ENCODE measurements around the gene ANGPTL2. TPM values are rescaled to one million over a fixed set of nuclear protein-coding genes. Genes with fewer than 3 reads are reported as not detected.

ANGPTL2 gene
- total and polyA plus RNA-seq, 4 donors: 0.93 to 3.2 (median 1.9) TPM

- TF ChIP-seq, protein P1, sequence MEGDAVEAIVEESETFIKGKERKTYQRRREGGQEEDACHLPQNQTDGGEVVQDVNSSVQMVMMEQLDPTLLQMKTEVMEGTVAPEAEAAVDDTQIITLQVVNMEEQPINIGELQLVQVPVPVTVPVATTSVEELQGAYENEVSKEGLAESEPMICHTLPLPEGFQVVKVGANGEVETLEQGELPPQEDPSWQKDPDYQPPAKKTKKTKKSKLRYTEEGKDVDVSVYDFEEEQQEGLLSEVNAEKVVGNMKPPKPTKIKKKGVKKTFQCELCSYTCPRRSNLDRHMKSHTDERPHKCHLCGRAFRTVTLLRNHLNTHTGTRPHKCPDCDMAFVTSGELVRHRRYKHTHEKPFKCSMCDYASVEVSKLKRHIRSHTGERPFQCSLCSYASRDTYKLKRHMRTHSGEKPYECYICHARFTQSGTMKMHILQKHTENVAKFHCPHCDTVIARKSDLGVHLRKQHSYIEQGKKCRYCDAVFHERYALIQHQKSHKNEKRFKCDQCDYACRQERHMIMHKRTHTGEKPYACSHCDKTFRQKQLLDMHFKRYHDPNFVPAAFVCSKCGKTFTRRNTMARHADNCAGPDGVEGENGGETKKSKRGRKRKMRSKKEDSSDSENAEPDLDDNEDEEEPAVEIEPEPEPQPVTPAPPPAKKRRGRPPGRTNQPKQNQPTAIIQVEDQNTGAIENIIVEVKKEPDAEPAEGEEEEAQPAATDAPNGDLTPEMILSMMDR (IDR thresholded peaks at IDR 0.05; ENCODE audit: low read depth, low read length, missing input control): no peak
- TF ChIP-seq RXRA (IDR thresholded peaks at IDR 0.05) (no peak), HNF4G (IDR thresholded peaks at IDR 0.05) (no peak), GABPA (IDR thresholded peaks at IDR 0.05 in 1 of 2, conservative IDR thresholded peaks at IDR 0.05 in 1 of 2) (no peak), RAD21 (IDR thresholded peaks at IDR 0.05) (no peak), SP1 (IDR thresholded peaks at IDR 0.05) (no peak), EGR1 (IDR thresholded peaks at IDR 0.05; ENCODE audit: low read depth in 2 of 2) (no peak), JUND (IDR thresholded peaks at IDR 0.05) (no peak), YY1 (IDR thresholded peaks at IDR 0.05) (no peak), HNF4A (conservative IDR thresholded peaks at IDR 0.05) (no peak), FOXA1 (IDR thresholded peaks at IDR 0.05) (no peak), TAF1 (conservative IDR thresholded peaks at IDR 0.05) (no peak)
- TF ChIP-seq, protein P2, sequence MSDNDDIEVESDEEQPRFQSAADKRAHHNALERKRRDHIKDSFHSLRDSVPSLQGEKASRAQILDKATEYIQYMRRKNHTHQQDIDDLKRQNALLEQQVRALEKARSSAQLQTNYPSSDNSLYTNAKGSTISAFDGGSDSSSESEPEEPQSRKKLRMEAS (IDR thresholded peaks at IDR 0.05): no peak
These were observed 45.3 kb upstream of the ANGPTL2 start (continued) for GRCh38 chr9:127167560-127168326.

DNA sequence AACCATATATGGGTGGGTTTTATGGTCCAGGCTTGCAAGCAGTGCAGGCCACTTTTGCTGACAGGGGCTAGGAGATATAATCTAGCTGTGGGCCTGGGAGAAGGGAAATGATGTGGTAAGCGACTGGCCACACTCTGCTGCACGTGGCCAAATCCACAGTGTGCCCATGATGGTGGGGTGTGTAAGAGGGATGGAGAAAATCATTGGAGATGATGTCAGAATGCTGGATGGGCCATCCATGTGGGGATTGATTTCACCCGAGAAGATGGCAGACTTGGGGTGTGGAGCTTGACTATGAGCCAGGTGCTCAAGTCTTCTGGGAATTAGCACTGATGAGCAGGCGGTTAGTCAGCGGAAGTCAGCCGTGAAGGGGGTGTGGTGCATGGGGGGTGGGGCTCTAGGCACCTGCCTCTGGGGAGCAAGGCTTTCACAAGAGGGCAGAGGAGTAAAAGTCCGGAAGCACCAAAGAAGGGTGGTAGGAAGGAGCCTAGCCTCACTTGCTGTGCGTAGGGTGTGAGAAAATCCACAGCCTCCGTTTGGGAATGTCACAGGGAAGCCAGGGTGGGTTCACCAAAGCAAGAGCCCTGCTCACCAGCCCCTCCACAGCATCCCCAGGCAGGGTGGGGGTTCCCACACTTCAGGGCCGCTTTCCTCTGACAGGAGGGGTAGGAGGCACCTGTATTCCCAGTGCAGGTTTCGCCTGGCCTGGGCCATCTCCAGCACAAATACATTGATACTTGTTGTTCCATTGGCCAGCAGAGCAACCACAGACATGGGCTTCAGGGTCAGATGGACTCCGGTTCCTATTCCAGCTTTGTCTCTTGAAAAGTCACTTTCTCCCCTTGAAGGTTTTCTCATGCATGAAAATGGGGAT is 44.5 kb upstream of the ANGPTL2 start:
- no peaks in the 10 kb centered on the region for H3K4me1 ChIP-seq (ENCODE audit: control insufficient read depth in 4 of 4, insufficient read depth in 4 of 4, low read length in 3 of 4)
- no peak for DNase-seq (ENCODE audit: low spot score)
- TF ChIP-seq, protein P2 (IDR thresholded peaks at IDR 0.05): no peak
- TF ChIP-seq ATF3 (IDR thresholded peaks at IDR 0.05) (no peak), YY1 (IDR thresholded peaks at IDR 0.05) (no peak)
- no peaks in the 10 kb centered on the region for H3K9me3 ChIP-seq (ENCODE audit: control insufficient read depth in 4 of 4, low read length in 3 of 4)
- no peaks in the 10 kb centered on the region for H3K36me3 ChIP-seq (ENCODE audit: control insufficient read depth in 4 of 4, insufficient read depth in 3 of 4, low read depth in 1 of 4, low read length in 3 of 4)
- WGBS: 93% methylated on average over 12 of the region's 12 CpGs
- H3K27ac ChIP-seq (ENCODE audit: low read depth in 1 of 2, low read length in 2 of 2): no peak overlapping the region
- H3K4me3 ChIP-seq (ENCODE audit: low read depth in 1 of 3, low read length in 3 of 3): no peak overlapping the region
- H3K27me3 ChIP-seq (ENCODE audit: control insufficient read depth in 4 of 4, insufficient read depth in 4 of 4, low read length in 3 of 4): no peaks in the 10 kb centered on the region
- H3K9ac ChIP-seq (ENCODE audit: low read depth in 1 of 2, low read length in 2 of 2): no peak overlapping the region

- 86% methylated on average over 5 of the region's 5 CpGs for WGBS
- no peak overlapping the region for H3K9ac ChIP-seq (ENCODE audit: low read depth in 1 of 2, low read length in 2 of 2)
- TF ChIP-seq RAD21 (IDR thresholded peaks at IDR 0.05) (no peak), NR2F2 (IDR thresholded peaks at IDR 0.05) (no peak), ATF3 (IDR thresholded peaks at IDR 0.05) (no peak), HNF4G (IDR thresholded peaks at IDR 0.05) (no peak), SP1 (IDR thresholded peaks at IDR 0.05) (no peak), YY1 (IDR thresholded peaks at IDR 0.05) (no peak), RXRA (IDR thresholded peaks at IDR 0.05) (no peak), GABPA (IDR thresholded peaks at IDR 0.05 in 1 of 2, conservative IDR thresholded peaks at IDR 0.05 in 1 of 2) (no peak), HNF4A (conservative IDR thresholded peaks at IDR 0.05) (no peak), TAF1 (conservative IDR thresholded peaks at IDR 0.05) (no peak), FOXA1 (IDR thresholded peaks at IDR 0.05) (no peak), EGR1 (IDR thresholded peaks at IDR 0.05; ENCODE audit: low read depth in 2 of 2) (no peak), REST (IDR thresholded peaks at IDR 0.05) (no peak), JUND (IDR thresholded peaks at IDR 0.05) (no peak), FOXA2 (IDR thresholded peaks at IDR 0.05) (no peak)
- TF ChIP-seq, protein P1 (IDR thresholded peaks at IDR 0.05; ENCODE audit: low read depth, low read length, missing input control): no peak
These were observed 43.7 kb upstream of the ANGPTL2 start for GRCh38 chr9:127166111-127166510.

More at GRCh38 chr9:127166111-127166510, 43.7 kb upstream of the ANGPTL2 start:
- DNase-seq (ENCODE audit: low spot score): no peak
- Histone ChIP-seq H3K36me3 (ENCODE audit: control insufficient read depth in 4 of 4, insufficient read depth in 3 of 4, low read depth in 1 of 4, low read length in 3 of 4) (no peaks in the 10 kb centered on the region), H3K4me3 (ENCODE audit: low read depth in 1 of 3, low read length in 3 of 3) (no peak overlapping the region), H3K9me3 (ENCODE audit: control insufficient read depth in 4 of 4, low read length in 3 of 4) (no peaks in the 10 kb centered on the region), H3K27me3 (ENCODE audit: control insufficient read depth in 4 of 4, insufficient read depth in 4 of 4, low read length in 3 of 4) (no peaks in the 10 kb centered on the region), H3K4me1 (ENCODE audit: control insufficient read depth in 4 of 4, insufficient read depth in 4 of 4, low read length in 3 of 4) (no peaks in the 10 kb centered on the region), H3K27ac (ENCODE audit: low read depth in 1 of 2, low read length in 2 of 2) (no peak overlapping the region)
